C4-2B (cell line): ENCODE measurements around the gene UFSP2.

Experiments
- ZFX ChIP-seq: fragments of 450-650 bp; IDR thresholded peaks from 2 replicates; pipeline ENCODE4 v1.6.1; 2017
- TF ChIP-seq, protein P1 (sequence below): fragments of 450-650 bp; conservative IDR thresholded peaks from 2 replicates; pipeline ENCODE4 v1.5.1; 2017; ENCODE audit warnings: mild to moderate bottlenecking

DNA sequence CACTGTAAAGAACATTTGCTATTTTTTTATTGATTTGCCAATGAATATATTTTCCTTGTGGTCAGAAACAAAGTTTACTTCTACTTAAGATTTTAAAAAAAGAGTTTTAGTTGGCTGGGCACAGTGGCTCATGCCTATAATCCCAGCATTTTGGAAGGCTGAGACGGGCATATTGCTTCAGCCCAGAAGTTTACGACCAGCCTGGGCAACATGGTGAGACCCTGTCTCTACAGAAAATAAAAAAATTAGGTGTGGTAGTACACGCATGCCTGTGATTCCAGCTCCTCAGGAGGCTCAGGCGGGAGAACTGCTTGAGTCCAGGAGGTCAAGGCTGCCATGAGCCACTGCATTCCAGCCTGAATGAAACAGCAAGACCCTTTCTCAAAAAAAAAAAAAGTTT lies 66.8 kb downstream of the UFSP2 start:
- TF ChIP-seq, protein P1, sequence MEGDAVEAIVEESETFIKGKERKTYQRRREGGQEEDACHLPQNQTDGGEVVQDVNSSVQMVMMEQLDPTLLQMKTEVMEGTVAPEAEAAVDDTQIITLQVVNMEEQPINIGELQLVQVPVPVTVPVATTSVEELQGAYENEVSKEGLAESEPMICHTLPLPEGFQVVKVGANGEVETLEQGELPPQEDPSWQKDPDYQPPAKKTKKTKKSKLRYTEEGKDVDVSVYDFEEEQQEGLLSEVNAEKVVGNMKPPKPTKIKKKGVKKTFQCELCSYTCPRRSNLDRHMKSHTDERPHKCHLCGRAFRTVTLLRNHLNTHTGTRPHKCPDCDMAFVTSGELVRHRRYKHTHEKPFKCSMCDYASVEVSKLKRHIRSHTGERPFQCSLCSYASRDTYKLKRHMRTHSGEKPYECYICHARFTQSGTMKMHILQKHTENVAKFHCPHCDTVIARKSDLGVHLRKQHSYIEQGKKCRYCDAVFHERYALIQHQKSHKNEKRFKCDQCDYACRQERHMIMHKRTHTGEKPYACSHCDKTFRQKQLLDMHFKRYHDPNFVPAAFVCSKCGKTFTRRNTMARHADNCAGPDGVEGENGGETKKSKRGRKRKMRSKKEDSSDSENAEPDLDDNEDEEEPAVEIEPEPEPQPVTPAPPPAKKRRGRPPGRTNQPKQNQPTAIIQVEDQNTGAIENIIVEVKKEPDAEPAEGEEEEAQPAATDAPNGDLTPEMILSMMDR, result no peak
- TF ChIP-seq ZFX, result no peak
